ENCODE measurements around the gene NPY.

DNA sequence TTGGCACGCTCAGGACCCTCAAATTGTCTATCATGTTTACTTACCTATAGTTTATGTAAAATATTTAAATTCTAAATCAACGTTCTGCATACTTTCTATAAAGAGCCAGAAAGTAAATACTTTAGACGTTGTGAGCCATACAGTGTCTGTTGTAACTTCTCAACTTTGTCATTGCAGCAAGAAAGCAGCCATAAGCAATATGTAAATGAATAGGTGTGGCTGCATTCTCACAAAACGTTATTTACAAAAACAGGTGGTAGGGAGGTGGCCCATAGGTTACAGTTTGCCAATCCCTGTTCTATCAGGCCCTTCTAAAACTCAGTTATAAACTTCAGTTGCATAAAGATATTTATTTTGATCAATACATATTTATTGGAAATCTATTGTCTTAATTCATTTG is 12.1 kb upstream of the NPY start:
- TF ChIP-seq, protein P1, sequence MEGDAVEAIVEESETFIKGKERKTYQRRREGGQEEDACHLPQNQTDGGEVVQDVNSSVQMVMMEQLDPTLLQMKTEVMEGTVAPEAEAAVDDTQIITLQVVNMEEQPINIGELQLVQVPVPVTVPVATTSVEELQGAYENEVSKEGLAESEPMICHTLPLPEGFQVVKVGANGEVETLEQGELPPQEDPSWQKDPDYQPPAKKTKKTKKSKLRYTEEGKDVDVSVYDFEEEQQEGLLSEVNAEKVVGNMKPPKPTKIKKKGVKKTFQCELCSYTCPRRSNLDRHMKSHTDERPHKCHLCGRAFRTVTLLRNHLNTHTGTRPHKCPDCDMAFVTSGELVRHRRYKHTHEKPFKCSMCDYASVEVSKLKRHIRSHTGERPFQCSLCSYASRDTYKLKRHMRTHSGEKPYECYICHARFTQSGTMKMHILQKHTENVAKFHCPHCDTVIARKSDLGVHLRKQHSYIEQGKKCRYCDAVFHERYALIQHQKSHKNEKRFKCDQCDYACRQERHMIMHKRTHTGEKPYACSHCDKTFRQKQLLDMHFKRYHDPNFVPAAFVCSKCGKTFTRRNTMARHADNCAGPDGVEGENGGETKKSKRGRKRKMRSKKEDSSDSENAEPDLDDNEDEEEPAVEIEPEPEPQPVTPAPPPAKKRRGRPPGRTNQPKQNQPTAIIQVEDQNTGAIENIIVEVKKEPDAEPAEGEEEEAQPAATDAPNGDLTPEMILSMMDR (conservative IDR thresholded peaks at IDR 0.05): no peak
- no peak for TF ChIP-seq ZFX (IDR thresholded peaks at IDR 0.05)
